H9 (cell line): ENCODE results near the gene SLC9A2. TPM values are rescaled to one million over a fixed set of nuclear protein-coding genes. Genes with fewer than 3 reads are reported as not detected.

Experiments
- DNase-seq: peaks from one replicate; pipeline ENCODE4 v3.0.0-alpha.2; 2017
- H2AFZ ChIP-seq: one replicate; pipeline ENCODE4 v1.6.1; 2013; ENCODE audit warnings: mild to moderate bottlenecking, low read length, control low read depth, moderate library complexity
- H2AK5ac ChIP-seq: 2 replicates; pipeline ENCODE4 v1.6.1; 2013; ENCODE audit warnings: low read length, control low read depth, mixed read lengths; ENCODE audit not compliant: insufficient read length
- H2BK120ac ChIP-seq: one replicate; pipeline ENCODE4 v1.6.1; 2013; ENCODE audit warnings: low read depth, mild to moderate bottlenecking, low read length, control low read depth, inconsistent platforms; ENCODE audit not compliant: poor library complexity, severe bottlenecking
- H2BK12ac ChIP-seq: 2 replicates; pipeline ENCODE4 v1.6.1; 2013; ENCODE audit warnings: low read length, control low read depth, mixed read lengths, low read depth; ENCODE audit not compliant: insufficient read length
- H2BK15ac ChIP-seq: 2 replicates; pipeline ENCODE4 v1.6.1; 2013; ENCODE audit warnings: low read depth, low read length, control low read depth
- H2BK20ac ChIP-seq: one replicate; pipeline ENCODE4 v1.6.1; 2013; ENCODE audit warnings: low read depth, mild to moderate bottlenecking, low read length, control low read depth, inconsistent platforms; ENCODE audit not compliant: poor library complexity, severe bottlenecking
- H2BK5ac ChIP-seq: 2 replicates; pipeline ENCODE4 v1.6.1; 2013; ENCODE audit warnings: low read length, control low read depth, mixed read lengths; ENCODE audit not compliant: insufficient read length
- H3K14ac ChIP-seq: 2 replicates; pipeline ENCODE4 v1.6.1; 2013; ENCODE audit warnings: low read length, control low read depth; ENCODE audit not compliant: insufficient read depth
- H3K18ac ChIP-seq: 2 replicates; pipeline ENCODE4 v1.6.1; 2013; ENCODE audit warnings: low read depth, mild to moderate bottlenecking, mixed read lengths, low read length, control low read depth; ENCODE audit not compliant: insufficient read length
- H3K23ac ChIP-seq: 2 replicates; pipeline ENCODE4 v1.6.1; 2013; ENCODE audit warnings: low read length, control low read depth, mixed read lengths, low read depth; ENCODE audit not compliant: insufficient read length
- H3K23me2 ChIP-seq: 2 replicates; pipeline ENCODE4 v1.6.1; 2013; ENCODE audit warnings: low read depth, mild to moderate bottlenecking, mixed read lengths, low read length, control low read depth; ENCODE audit not compliant: insufficient read length, poor library complexity, severe bottlenecking
- H3K27ac ChIP-seq: 2 replicates; pipeline ENCODE4 v1.5.1; 2013; ENCODE audit warnings: low read length, control low read depth, mixed read lengths, low read depth; ENCODE audit not compliant: insufficient read length
- H3K27me3 ChIP-seq: 2 replicates; pipeline ENCODE4 v1.6.1; 2013; ENCODE audit warnings: low read length, control low read depth, inconsistent platforms; ENCODE audit not compliant: insufficient read depth
- H3K4ac ChIP-seq: 2 replicates; pipeline ENCODE4 v1.6.1; 2013; ENCODE audit warnings: low read depth, mild to moderate bottlenecking, control low read depth, inconsistent platforms, low read length, moderate library complexity
- H3K4me1 ChIP-seq: 2 replicates; pipeline ENCODE4 v1.6.1; 2013; ENCODE audit warnings: low read length, control low read depth, inconsistent platforms; ENCODE audit not compliant: insufficient read depth
- H3K4me2 ChIP-seq: 2 replicates; pipeline ENCODE4 v1.6.1; 2013; ENCODE audit warnings: low read length, control low read depth, mixed read lengths; ENCODE audit not compliant: insufficient read length, insufficient read depth
- H3K56ac ChIP-seq: 2 replicates; pipeline ENCODE4 v1.6.1; 2013; ENCODE audit warnings: low read depth, mild to moderate bottlenecking, mixed read lengths, low read length, control low read depth; ENCODE audit not compliant: insufficient read length
- H3K79me1 ChIP-seq: 2 replicates; pipeline ENCODE4 v1.6.1; 2013; ENCODE audit warnings: low read depth, mild to moderate bottlenecking, moderate library complexity, low read length, control low read depth, inconsistent platforms; ENCODE audit not compliant: insufficient read depth, poor library complexity, severe bottlenecking
- H3K79me2 ChIP-seq: 2 replicates; pipeline ENCODE4 v1.6.1; 2013; ENCODE audit warnings: low read length, control low read depth, inconsistent platforms; ENCODE audit not compliant: insufficient read depth
- H3K9ac ChIP-seq: 2 replicates; pipeline ENCODE4 v1.6.1; 2013; ENCODE audit warnings: low read length, control low read depth, mixed read lengths; ENCODE audit not compliant: insufficient read length; ENCODE audit errors: extremely low read depth
- H3K9me3 ChIP-seq: one replicate; pipeline ENCODE4 v1.6.1; 2013; ENCODE audit warnings: low read depth, low read length, inconsistent platforms; ENCODE audit not compliant: control insufficient read depth
- H3T11ph ChIP-seq: one replicate; pipeline ENCODE4 v1.6.1; 2013; ENCODE audit warnings: mild to moderate bottlenecking, low read length, control low read depth, inconsistent platforms
- H4K20me1 ChIP-seq: one replicate; pipeline ENCODE4 v1.6.1; 2013; ENCODE audit not compliant: control insufficient read depth, insufficient read length, insufficient read depth
- H4K5ac ChIP-seq: 2 replicates; pipeline ENCODE4 v1.6.1; 2013; ENCODE audit warnings: low read depth, mild to moderate bottlenecking, mixed read lengths, low read length, control low read depth; ENCODE audit not compliant: insufficient read length
- H4K8ac ChIP-seq: replicated peaks from 2 replicates; pipeline ENCODE4 v1.6.1; 2013; ENCODE audit warnings: low read length, control low read depth, mixed read lengths, low read depth; ENCODE audit not compliant: insufficient read length
- H4K91ac ChIP-seq: 2 replicates; pipeline ENCODE4 v1.6.1; 2013; ENCODE audit warnings: low read depth, mild to moderate bottlenecking, moderate library complexity, mixed read lengths, low read length, control low read depth; ENCODE audit not compliant: insufficient read length
- H3K27ac Mint-ChIP-seq, 3 experiments: 2 replicates in 2 of 3; 3 replicates in 1 of 3; pipeline ENCODE4 v1.8.0; 2020 to 2021; ENCODE audit warnings: mixed read lengths in 3 of 3, mild to moderate bottlenecking in 1 of 3, moderate library complexity in 1 of 3
- H3K27me3 Mint-ChIP-seq: 2 replicates; pipeline ENCODE4 v1.8.0; 2021; ENCODE audit warnings: low read depth, mild to moderate bottlenecking, moderate library complexity, mixed read lengths
- H3K36me3 Mint-ChIP-seq, 3 experiments: 2 replicates in 2 of 3; 3 replicates in 1 of 3; pipeline ENCODE4 v1.8.0; 2020 to 2021; ENCODE audit warnings: low read depth in 3 of 3, mixed read lengths in 3 of 3; ENCODE audit not compliant: insufficient read depth in 1 of 3
- H3K4me1 Mint-ChIP-seq, 2 experiments: 2 replicates each; pipeline ENCODE4 v1.8.0; 2020; ENCODE audit warnings: mixed read lengths in 2 of 2
- H3K4me3 Mint-ChIP-seq, 2 experiments: 2 replicates in 1 of 2; 3 replicates in 1 of 2; pipeline ENCODE4 v1.8.0; 2020 to 2021; ENCODE audit warnings: mild to moderate bottlenecking in 2 of 2, mixed read lengths in 2 of 2, moderate library complexity in 1 of 2
- H3K9me3 Mint-ChIP-seq, 2 experiments: 2 replicates in 1 of 2; 3 replicates in 1 of 2; pipeline ENCODE4 v1.8.0; 2020; ENCODE audit warnings: mild to moderate bottlenecking in 2 of 2, mixed read lengths in 2 of 2, moderate library complexity in 1 of 2
- WGBS: extraction: QIAGEN DNeasy Blood & Tissue Kit; methylation state at CpG from one replicate; pipeline ENCODE4 v1.1.7; 2013; ENCODE audit warnings: missing lambda C conversion rate, low lambda C conversion rate, mixed read lengths; ENCODE audit not compliant: insufficient read length; ENCODE audit errors: extremely low coverage; 5-methylcytosine and 5-hydroxymethylcytosine counted together
- total RNA-seq: library from RNA; stranded (reverse); gene quantifications from 2 replicates; pipeline ENCODE4 v1.2.1, GENCODE V29; 2021
- TF ChIP-seq, protein P1 (sequence below): fragments of 200-600 bp; sonication (generic); conservative IDR thresholded peaks from 3 replicates; pipeline ENCODE4 v1.8.0; 2021; ENCODE audit warnings: antibody characterized with exemption, mild to moderate bottlenecking

The SLC9A2 gene
- total RNA-seq, 1 experiment from 2014 or later, result 0.04 TPM

DNA sequence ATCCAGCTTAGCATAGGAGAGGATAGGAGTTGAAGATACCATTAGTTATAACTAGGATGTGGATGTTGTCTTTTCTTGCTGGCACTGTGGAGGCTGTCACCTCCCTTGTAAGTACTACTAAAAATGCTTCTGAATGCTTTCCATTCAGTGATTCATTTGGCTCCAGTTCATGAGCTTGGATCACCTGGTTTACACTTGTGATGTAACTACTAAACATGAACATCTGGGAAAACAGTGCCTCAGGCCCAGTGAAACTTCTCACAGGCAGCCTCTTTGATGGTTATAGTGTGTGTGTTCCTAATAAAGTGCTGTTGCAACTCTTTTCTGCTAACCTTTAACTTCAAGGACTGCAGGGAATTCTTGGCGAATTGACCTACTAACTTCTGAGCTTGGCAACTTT, 13.0 kb upstream of the SLC9A2 start:
- no peak overlapping the region for H3K27ac ChIP-seq
- no peak overlapping the region for H3K9ac ChIP-seq
- Mint-ChIP-seq H3K4me3 (no peak overlapping the region), H3K27ac (no peak overlapping the region; a peak in 1 of 7 replicates), H3K9me3 (no peaks in the 10 kb centered on the region), H3K4me1 (peaks cover 3 to 6% of the 10 kb centered on the region in 2 experiments; a peak in 2 of 4 replicates), H3K27me3 (no peaks in the 10 kb centered on the region), H3K36me3 (no peaks in the 10 kb centered on the region)
- no peak overlapping the region for H3K14ac ChIP-seq
- H2BK5ac ChIP-seq, result no peak overlapping the region
- H2AFZ ChIP-seq, result no peak overlapping the region
- DNase-seq, result no peak
- H4K5ac ChIP-seq, result no peak overlapping the region
- no peaks in the 10 kb centered on the region for H3K79me1 ChIP-seq
- H3K23ac ChIP-seq, result no peak overlapping the region
- H2BK15ac ChIP-seq, result no peak overlapping the region
- TF ChIP-seq, protein P1, sequence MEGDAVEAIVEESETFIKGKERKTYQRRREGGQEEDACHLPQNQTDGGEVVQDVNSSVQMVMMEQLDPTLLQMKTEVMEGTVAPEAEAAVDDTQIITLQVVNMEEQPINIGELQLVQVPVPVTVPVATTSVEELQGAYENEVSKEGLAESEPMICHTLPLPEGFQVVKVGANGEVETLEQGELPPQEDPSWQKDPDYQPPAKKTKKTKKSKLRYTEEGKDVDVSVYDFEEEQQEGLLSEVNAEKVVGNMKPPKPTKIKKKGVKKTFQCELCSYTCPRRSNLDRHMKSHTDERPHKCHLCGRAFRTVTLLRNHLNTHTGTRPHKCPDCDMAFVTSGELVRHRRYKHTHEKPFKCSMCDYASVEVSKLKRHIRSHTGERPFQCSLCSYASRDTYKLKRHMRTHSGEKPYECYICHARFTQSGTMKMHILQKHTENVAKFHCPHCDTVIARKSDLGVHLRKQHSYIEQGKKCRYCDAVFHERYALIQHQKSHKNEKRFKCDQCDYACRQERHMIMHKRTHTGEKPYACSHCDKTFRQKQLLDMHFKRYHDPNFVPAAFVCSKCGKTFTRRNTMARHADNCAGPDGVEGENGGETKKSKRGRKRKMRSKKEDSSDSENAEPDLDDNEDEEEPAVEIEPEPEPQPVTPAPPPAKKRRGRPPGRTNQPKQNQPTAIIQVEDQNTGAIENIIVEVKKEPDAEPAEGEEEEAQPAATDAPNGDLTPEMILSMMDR, result no peak
- H3K27me3 ChIP-seq, result no peaks in the 10 kb centered on the region
- no peak overlapping the region for H3K4me2 ChIP-seq
- H4K20me1 ChIP-seq, result no peaks in the 10 kb centered on the region
- H3T11ph ChIP-seq, result no peak overlapping the region
- no peaks in the 10 kb centered on the region for H3K79me2 ChIP-seq
- H2BK20ac ChIP-seq, result no peak overlapping the region
- no peak overlapping the region for H3K4ac ChIP-seq
- no peak overlapping the region for H3K18ac ChIP-seq
- H3K9me3 ChIP-seq, result no peaks in the 10 kb centered on the region
- H3K56ac ChIP-seq, result no peak overlapping the region
- no CpG with 5 or more reads among the region's 1 CpG for WGBS
- no peak overlapping the region for H4K8ac ChIP-seq
- no peak overlapping the region for H2AK5ac ChIP-seq
- H3K4me1 ChIP-seq, result no peaks in the 10 kb centered on the region
- H3K23me2 ChIP-seq, result no peaks in the 10 kb centered on the region
- H4K91ac ChIP-seq, result no peak overlapping the region
- H2BK12ac ChIP-seq, result no peak overlapping the region
- no peak overlapping the region for H2BK120ac ChIP-seq
